ENCODE measurements around the gene BMP6. TPM values are rescaled to one million over a fixed set of nuclear protein-coding genes. Genes with fewer than 3 reads are reported as not detected.

The BMP6 gene
- total and polyA plus RNA-seq, 2 experiments from 2014 or later = 1.3 to 10.3 TPM

DNA sequence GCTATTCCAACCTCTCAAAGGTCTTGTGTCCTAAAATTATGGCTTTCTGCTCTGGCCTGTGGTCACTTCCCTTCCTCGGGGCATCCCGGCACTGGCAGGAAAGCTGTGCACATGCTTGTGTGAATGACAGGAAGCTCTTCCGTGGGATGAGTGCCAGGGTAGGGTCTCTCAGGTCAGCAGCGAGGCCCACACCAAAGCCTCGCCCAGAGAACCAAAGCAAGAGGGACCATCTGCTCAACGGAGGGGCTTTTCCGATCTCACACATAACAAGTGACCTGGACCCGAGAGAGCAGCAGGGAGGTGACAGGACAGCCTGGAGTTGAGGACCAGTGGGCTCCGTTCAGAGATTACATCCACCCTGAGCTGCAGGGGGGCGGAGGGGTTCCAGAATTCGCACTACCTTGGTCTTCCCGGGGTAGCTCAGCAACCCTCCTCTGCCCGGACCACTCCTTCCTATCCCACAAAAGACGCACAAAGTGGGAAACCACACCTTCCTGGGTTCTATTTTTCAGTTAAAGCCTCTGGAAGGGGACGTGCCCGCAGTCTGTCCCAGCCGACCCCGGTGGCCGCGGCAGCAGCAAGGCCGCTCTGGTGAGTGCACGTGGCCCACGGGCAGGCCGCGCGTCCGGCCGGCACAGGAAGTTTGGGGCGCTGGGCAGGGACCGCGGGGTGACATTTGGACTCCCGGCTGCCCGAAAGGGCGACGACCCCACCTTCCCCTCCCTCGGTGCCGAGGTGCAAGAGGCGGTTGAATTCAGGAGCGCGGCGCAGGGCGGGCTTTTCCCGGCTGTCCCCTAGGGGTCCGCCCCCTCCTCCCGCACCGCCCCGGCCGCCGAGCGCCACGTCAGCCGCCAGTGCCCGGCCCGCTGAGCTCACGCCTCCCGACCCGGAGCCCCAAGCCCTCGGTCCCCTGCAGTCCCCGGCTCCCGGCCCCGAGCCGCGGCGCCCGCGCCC lies 183.7 kb downstream of the BMP6 start:
- Histone ChIP-seq H4K20me1 (ENCODE audit: insufficient read depth) (peaks cover 7% of the 10 kb centered on the region; the same call in 1 of the 2 replicates), H3K9ac (peak overlapping the region; percentile 94)
- in situ Hi-C loops (cut with MboI) = no loop called here

DNA sequence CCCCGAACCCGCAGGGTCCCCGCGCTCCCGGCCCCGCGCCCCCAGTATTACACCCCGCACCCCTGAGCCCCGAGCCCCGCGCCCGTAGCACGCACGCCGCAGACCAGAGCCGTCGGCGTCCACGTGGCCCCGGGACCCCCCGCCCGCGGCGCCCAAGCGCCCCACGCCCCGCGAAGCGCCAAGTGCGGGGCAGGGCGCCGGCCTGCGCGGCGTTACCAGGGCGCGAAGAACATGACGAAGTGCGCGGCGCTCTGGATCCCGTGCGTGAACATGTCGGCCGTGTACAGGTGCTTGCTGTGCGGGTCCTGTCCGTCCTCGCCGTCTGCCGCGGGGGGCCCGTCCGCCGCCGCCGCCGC lies 184.4 kb downstream of the BMP6 start:
- Histone ChIP-seq H3K27ac (peak overlapping the region; percentile 73), H3K9ac (peak overlapping the region; percentile 94), H3F3A (ENCODE audit: insufficient read depth) (peaks cover 16% of the 10 kb centered on the region), H3K4me2 (ENCODE audit: unreplicated experiment) (no peak overlapping the region), H3K27me3 (replicated peaks; ENCODE audit: insufficient read depth) (no peaks in the 10 kb centered on the region), H3K79me2 (ENCODE audit: insufficient read depth) (peaks cover 46% of the 10 kb centered on the region), H3K9me3 (ENCODE audit: low read depth) (no peaks in the 10 kb centered on the region), H2AFZ (peak overlapping the region; percentile 70; the same call in 1 of the 2 replicates), H3K4me3 (peak overlapping the region; percentile 81), H3K4me1 (ENCODE audit: insufficient read depth) (peaks cover 11% of the 10 kb centered on the region), H3K36me3 (ENCODE audit: low read depth) (no peaks in the 10 kb centered on the region), H3K9me2 (ENCODE audit: insufficient read depth) (no peaks in the 10 kb centered on the region), H4K20me1 (ENCODE audit: insufficient read depth) (peaks cover 2% of the 10 kb centered on the region; the same call in 1 of the 2 replicates)
- no peak for TF ChIP-seq EZH2phosphoT487 (IDR thresholded peaks at IDR 0.05; ENCODE audit: insufficient read depth, low read depth)
- WGBS, 2 experiments (ENCODE audit: low coverage in 1 of 2, low lambda C conversion rate in 2 of 2, missing lambda C conversion rate in 2 of 2) = 0 to 2% methylated on average over 5 to 34 of the region's 57 CpGs
- no peak for DNase-seq
- in situ Hi-C loops (cut with MboI) = no loop called here

More for the DNA sequence above, 183.7 kb downstream of the BMP6 start:
- Histone ChIP-seq H3K27ac (peak overlapping the region; percentile 73), H3K9me2 (ENCODE audit: insufficient read depth) (no peaks in the 10 kb centered on the region), H3K4me2 (ENCODE audit: unreplicated experiment) (peak overlapping the region; percentile 87), H3K4me1 (ENCODE audit: insufficient read depth) (peaks cover 11% of the 10 kb centered on the region), H3K36me3 (ENCODE audit: low read depth) (no peaks in the 10 kb centered on the region), H3K4me3 (peak overlapping the region; percentile 81), H3K79me2 (ENCODE audit: insufficient read depth) (peaks cover 53% of the 10 kb centered on the region), H3K9me3 (ENCODE audit: low read depth) (no peaks in the 10 kb centered on the region), H2AFZ (peak overlapping the region; percentile 70), H3K27me3 (replicated peaks; ENCODE audit: insufficient read depth) (no peaks in the 10 kb centered on the region), H3F3A (ENCODE audit: insufficient read depth) (peaks cover 12% of the 10 kb centered on the region)
- 4 to 7% methylated on average over 40 to 59 of the region's 66 CpGs for WGBS, 2 experiments (ENCODE audit: low coverage in 1 of 2, low lambda C conversion rate in 2 of 2, missing lambda C conversion rate in 2 of 2)
- TF ChIP-seq EZH2 (IDR thresholded peaks at IDR 0.05; ENCODE audit: insufficient read depth, poor library complexity, severe bottlenecking) = no peak
- TF ChIP-seq EZH2phosphoT487 (IDR thresholded peaks at IDR 0.05; ENCODE audit: insufficient read depth, low read depth) = no peak
- peak; percentile 85 for DNase-seq

DNA sequence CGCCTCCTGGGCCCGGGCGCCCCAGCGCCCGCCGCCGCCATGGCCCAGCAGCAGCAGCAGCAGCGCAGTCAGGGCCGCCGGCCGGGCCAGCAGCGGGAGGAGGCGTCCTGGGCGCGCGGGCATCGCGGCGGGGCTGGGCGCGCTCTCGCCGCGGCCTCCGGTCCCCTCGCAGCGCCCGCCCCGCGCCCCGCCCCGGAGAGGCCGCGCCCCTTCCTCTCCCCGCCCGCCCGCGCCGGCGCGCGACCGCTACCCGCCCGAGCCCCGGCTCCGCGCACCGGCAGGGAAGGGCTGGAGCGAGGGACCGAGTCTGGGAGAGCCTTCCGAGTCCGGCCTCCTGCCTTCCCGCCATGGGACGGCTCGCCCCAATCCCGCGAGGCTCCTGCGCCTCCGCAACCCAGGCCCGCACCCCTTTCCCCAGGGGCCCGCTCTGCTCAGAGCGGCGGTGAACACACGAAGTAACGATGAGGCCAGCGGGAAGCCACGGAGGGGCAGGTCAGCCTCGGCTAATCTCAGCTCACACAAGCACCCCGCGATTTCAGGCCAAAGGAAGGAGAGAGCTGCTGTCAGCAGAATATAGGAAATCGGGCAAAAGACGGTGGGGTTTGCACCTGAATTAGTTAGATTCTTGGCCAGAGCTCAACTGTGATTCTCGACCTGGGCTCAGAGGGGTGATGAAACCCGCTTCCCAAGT lies 184.9 kb downstream of the BMP6 start, which contains the start of gene TXNDC5:
Gene TXNDC5 (minus strand): TSS at position 135 of the 691 bp plus-strand sequence. CDS start 12 bp downstream, at position 123.
- DNase-seq = peak; percentile 89
- H3K27ac ChIP-seq = peak within 1 kb of the TSS; percentile 73

DNA sequence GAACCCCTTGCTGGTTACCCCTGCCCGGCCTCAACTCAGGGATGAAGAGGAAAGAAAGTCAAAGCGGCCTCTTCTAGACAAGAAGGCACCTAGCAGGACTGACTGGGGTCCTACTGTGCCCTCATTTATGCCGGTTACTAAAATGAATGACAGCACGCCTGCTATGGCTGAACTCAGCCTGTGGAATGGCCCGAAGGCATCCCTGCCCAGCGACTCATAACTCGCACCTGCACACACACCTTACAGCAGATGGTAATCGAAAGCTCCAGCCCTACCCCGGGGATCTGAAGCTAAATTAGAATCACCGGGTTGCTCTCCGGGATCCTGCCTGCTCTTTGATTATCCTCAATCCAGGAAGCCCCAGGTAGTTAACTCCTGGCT lies 185.4 kb downstream of the BMP6 start:
- WGBS, 2 experiments (ENCODE audit: low coverage in 1 of 2, low lambda C conversion rate in 2 of 2, missing lambda C conversion rate in 2 of 2) = 89 to 90% methylated on average over 11 of the region's 11 CpGs
- in situ Hi-C loops (cut with MboI) = no loop called here
- TF ChIP-seq EZH2phosphoT487 (IDR thresholded peaks at IDR 0.05; ENCODE audit: insufficient read depth, low read depth) = no peak
- TF ChIP-seq EZH2 (IDR thresholded peaks at IDR 0.05; ENCODE audit: insufficient read depth, poor library complexity, severe bottlenecking) = no peak
- Histone ChIP-seq H4K20me1 (ENCODE audit: insufficient read depth) (no peaks in the 10 kb centered on the region), H3K27me3 (replicated peaks; ENCODE audit: insufficient read depth) (no peaks in the 10 kb centered on the region), H3F3A (ENCODE audit: insufficient read depth) (peaks cover 22% of the 10 kb centered on the region), H3K36me3 (ENCODE audit: low read depth) (no peaks in the 10 kb centered on the region), H3K9me2 (ENCODE audit: insufficient read depth) (no peaks in the 10 kb centered on the region), H3K4me1 (ENCODE audit: insufficient read depth) (peaks cover 17% of the 10 kb centered on the region), H2AFZ (peak overlapping the region; percentile 89), H3K27ac (no peak overlapping the region), H3K4me3 (peak overlapping the region; percentile 72), H3K4me2 (ENCODE audit: unreplicated experiment) (peak overlapping the region; percentile 81), H3K9ac (peak overlapping the region; percentile 80), H3K79me2 (ENCODE audit: insufficient read depth) (peaks cover 35% of the 10 kb centered on the region), H3K9me3 (ENCODE audit: low read depth) (no peaks in the 10 kb centered on the region)
- no peak for DNase-seq

More for the DNA sequence above, 184.9 kb downstream of the BMP6 start, which contains the start of gene TXNDC5:
- Histone ChIP-seq H3K27me3 (replicated peaks; ENCODE audit: insufficient read depth) (no peaks in the 10 kb centered on the region), H3K9ac (peak within 1 kb of the TSS; percentile 94), H3K4me1 (ENCODE audit: insufficient read depth) (peaks cover 13% of the 10 kb centered on the region), H3K9me3 (ENCODE audit: low read depth) (no peaks in the 10 kb centered on the region), H3K4me2 (ENCODE audit: unreplicated experiment) (peak within 1 kb of the TSS; percentile 87), H2AFZ (peak within 1 kb of the TSS; percentile 89), H3K79me2 (ENCODE audit: insufficient read depth) (peaks cover 41% of the 10 kb centered on the region), H3K36me3 (ENCODE audit: low read depth) (no peaks in the 10 kb centered on the region), H3K9me2 (ENCODE audit: insufficient read depth) (no peaks in the 10 kb centered on the region), H4K20me1 (ENCODE audit: insufficient read depth) (no peaks in the 10 kb centered on the region), H3F3A (ENCODE audit: insufficient read depth) (peaks cover 18% of the 10 kb centered on the region), H3K4me3 (peak within 1 kb of the TSS; percentile 81)
- in situ Hi-C loops (cut with MboI) = no loop called here
- no peak for TF ChIP-seq EZH2phosphoT487 (IDR thresholded peaks at IDR 0.05; ENCODE audit: insufficient read depth, low read depth)
- TF ChIP-seq EZH2 (IDR thresholded peaks at IDR 0.05; ENCODE audit: insufficient read depth, poor library complexity, severe bottlenecking) = no peak
- WGBS, 2 experiments (ENCODE audit: low coverage in 1 of 2, low lambda C conversion rate in 2 of 2, missing lambda C conversion rate in 2 of 2) = 6 to 7% methylated on average over 37 to 39 of the region's 75 CpGs
